Mucosa of descending colon (tissue), 3 donors: ENCODE data around the gene DMRTC2. TPM values are rescaled to one million over a fixed set of nuclear protein-coding genes. Genes with fewer than 3 reads are reported as not detected.

Experiments
- ATAC-seq: fragments of 200-7000 bp; cut with Tn5 transposase; one replicate; pipeline ENCODE4 v1.9.1; 2020; ENCODE audit warnings: mild to moderate bottlenecking, moderate library complexity
- DNase-seq, 3 donors: peaks; one replicate each; pipeline ENCODE4 v3.0.0-alpha.2; 2020
- H3K36me3 ChIP-seq: fragments of 200-600 bp; one replicate; pipeline ENCODE4 v1.8.0; 2021; ENCODE audit warnings: low read depth, mild to moderate bottlenecking
- H3K4me1 ChIP-seq: fragments of 200-600 bp; one replicate; pipeline ENCODE4 v1.8.0; 2021; ENCODE audit warnings: low read depth, mild to moderate bottlenecking
- H3K4me3 ChIP-seq: fragments of 200-600 bp; one replicate; pipeline ENCODE4 v1.8.0; 2021; ENCODE audit warnings: mild to moderate bottlenecking
- H3K9me3 ChIP-seq: fragments of 200-600 bp; one replicate; pipeline ENCODE4 v1.8.0; 2021; ENCODE audit warnings: mild to moderate bottlenecking
- CTCF ChIP-seq: fragments of 200-600 bp; IDR thresholded peaks from one replicate; pipeline ENCODE4 v1.8.0; 2022; ENCODE audit warnings: antibody characterized with exemption, mild to moderate bottlenecking
- intact Hi-C, 2 donors: fragments of 100-400 bp; cut with DNase I in 1 of 2; cut with micrococcal nuclease in 1 of 2; formaldehyde crosslinking; loops; one replicate each; pipeline versions ENCODE4 v1.11.0 to v1.11.1; 2022; cut with DNase I, micrococcal nuclease
- total RNA-seq, 3 donors: library from RNA; stranded (reverse); fragmentation: NEBNext Ultra II Directional in 2 of 3; extraction: Animal tissue kit (Norgen Biotek cat#: 25700) in 2 of 3; gene quantifications; one replicate each; pipeline versions ENCODE4 v1.2.1 to v1.2.4, GENCODE V29; 2021 to 2023
- donor health status: DM: no; HTN: no; CAD: no; lungs with moderate emphysema.
- donor health status: DM: no; HTN: no; CAD: no.
- donor health status: DM: no; HTN: yes; CAD: no.

Gene DMRTC2
- total RNA-seq, 3 donors from 2014 or later, result not detected

DNA sequence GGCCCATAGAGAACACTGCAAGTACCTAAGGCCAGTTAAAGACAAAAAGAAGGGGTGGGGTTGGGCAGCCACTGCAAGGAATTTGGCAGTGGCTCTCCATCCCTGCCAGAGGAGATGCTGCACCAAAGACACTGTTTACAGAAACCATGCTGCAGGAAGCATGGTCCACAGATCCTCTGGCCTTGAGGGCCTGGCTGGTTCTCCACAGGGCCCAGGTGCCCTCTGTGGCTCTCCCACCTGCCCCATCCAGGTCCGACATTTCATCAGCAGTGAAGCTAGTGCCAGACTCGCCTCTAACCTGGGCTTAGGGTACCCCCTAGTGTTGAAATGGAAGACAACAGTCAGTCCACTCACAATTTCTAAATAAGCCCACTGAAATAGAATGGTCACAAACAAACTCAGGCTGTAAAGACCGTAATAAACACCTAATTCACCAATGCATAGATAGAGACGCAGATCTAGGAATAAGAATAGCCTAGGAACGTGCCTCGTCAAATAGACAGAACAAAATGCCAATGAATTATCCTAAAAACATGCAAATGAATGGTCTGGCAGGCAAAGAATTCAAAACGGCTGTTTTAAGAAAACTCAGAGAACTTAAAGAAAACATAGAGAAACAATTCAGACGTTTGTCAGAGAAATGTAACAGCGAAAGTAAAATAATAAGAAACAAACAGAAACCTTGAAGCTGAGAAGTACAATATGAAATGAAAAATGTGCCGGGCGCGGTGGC is 23.7 kb upstream of the DMRTC2 start:
- Histone ChIP-seq H3K4me1 (no peaks in the 10 kb centered on the region), H3K9me3 (no peaks in the 10 kb centered on the region), H3K36me3 (no peaks in the 10 kb centered on the region), H3K4me3 (no peak overlapping the region)
- TF ChIP-seq CTCF, result peak; percentile 52
- peak; percentile 89 for ATAC-seq
- peak in 1 of 3 donors; percentile 65 for DNase-seq
- intact Hi-C loops, result no loop called here

GRCh38 chr19:41837981-41838708 is 6.7 kb upstream of the DMRTC2 start:
- H3K9me3 ChIP-seq, result no peaks in the 10 kb centered on the region
- intact Hi-C loops, result no loop called here

GRCh38 chr19:41839211-41839610 is 5.6 kb upstream of the DMRTC2 start:
- ATAC-seq (no peak), DNase-seq (no peak)
- Histone ChIP-seq H3K4me1 (no peaks in the 10 kb centered on the region), H3K36me3 (no peaks in the 10 kb centered on the region), H3K9me3 (no peaks in the 10 kb centered on the region), H3K4me3 (no peak overlapping the region)
- no peak for TF ChIP-seq CTCF
- intact Hi-C loops, result no loop called here

More at GRCh38 chr19:41837981-41838708, 6.7 kb upstream of the DMRTC2 start:
- Histone ChIP-seq H3K36me3 (no peaks in the 10 kb centered on the region), H3K4me1 (no peaks in the 10 kb centered on the region), H3K4me3 (no peak overlapping the region)
- no peak for DNase-seq
- TF ChIP-seq CTCF, result no peak
- no peak for ATAC-seq

GRCh38 chr19:41843371-41843770 is 1.5 kb upstream of the DMRTC2 start:
- intact Hi-C loops, result no loop called here
- DNase-seq, result no peak
- no peak for TF ChIP-seq CTCF
- Histone ChIP-seq H3K36me3 (no peaks in the 10 kb centered on the region), H3K4me3 (no peak overlapping the region), H3K9me3 (no peaks in the 10 kb centered on the region), H3K4me1 (no peaks in the 10 kb centered on the region)
- no peak for ATAC-seq

DNA sequence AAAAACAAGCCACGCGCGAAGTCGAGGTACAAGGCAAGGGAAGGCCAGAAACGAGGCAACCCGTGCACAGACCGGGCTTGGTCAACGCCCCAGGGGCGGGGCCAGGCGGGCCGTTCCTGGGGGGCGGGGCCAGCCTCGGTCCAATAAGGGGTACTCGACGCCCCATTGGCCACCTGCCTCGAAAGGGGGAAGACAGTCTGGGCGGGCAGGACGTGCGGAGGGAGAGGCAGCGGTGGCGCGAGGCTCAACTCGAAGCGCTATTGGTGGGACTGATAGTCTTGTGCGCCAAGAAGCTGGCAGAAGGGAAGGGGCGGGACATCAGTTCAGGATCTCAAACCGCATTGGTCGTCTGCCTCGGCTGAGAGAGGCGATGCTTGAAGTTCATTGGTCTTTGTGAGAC is 241 bp upstream of the DMRTC2 start, which contains the start of gene LYPD4:
TSS of gene LYPD4 (minus strand) at position 83 of the 400 bp plus-strand sequence. CDS start 5,398 bp downstream, outside the sequence.
- Histone ChIP-seq H3K4me1 (no peaks in the 10 kb centered on the region), H3K4me3 (no peak within 1 kb of the TSS), H3K36me3 (no peaks in the 10 kb centered on the region), H3K9me3 (no peaks in the 10 kb centered on the region)
- intact Hi-C loops, result no loop called here
- no peak for DNase-seq
- no peak for ATAC-seq
- TF ChIP-seq CTCF, result no peak
